BJ (cell line): ENCODE measurements around the gene CACNA2D3. TPM values are rescaled to one million over a fixed set of nuclear protein-coding genes. Genes with fewer than 3 reads are reported as not detected.

ENCODE experiments used
- CTCF ChIA-PET: fragments of 350-600 bp; formaldehyde crosslinking; extraction: SDS; loops from one replicate; lab custom pipeline; 2021; ENCODE audit warnings: antibody characterized with exemption, inconsistent platforms; lab: Yijun Ruan, JAX
- POLR2A ChIA-PET: fragments of 300-600 bp; sonication (Branson Sonifier 250); formaldehyde crosslinking; extraction: SDS; loops from one replicate; lab custom pipeline; 2021; ENCODE audit warnings: antibody characterized with exemption; lab: Charles Lee
- DNase-seq: peaks from one replicate; pipeline ENCODE4 v3.0.0-alpha.2; 2011; ENCODE audit warnings: low read depth
- H3K27me3 ChIP-seq: 2 replicates; pipeline ENCODE4 v1.6.0; 2011; ENCODE audit warnings: low read length; ENCODE audit not compliant: control insufficient read depth, insufficient read depth
- H3K36me3 ChIP-seq: 2 replicates; pipeline ENCODE4 v1.5.1; 2011; ENCODE audit warnings: low read length; ENCODE audit not compliant: control insufficient read depth, insufficient read depth
- H3K4me3 ChIP-seq: 2 replicates; pipeline ENCODE4 v1.5.1; 2011; ENCODE audit warnings: low read depth, mild to moderate bottlenecking, control low read depth, low read length
- CTCF ChIP-seq: IDR thresholded peaks from 2 replicates; pipeline ENCODE4 v1.5.1; 2011; ENCODE audit warnings: low read depth, mild to moderate bottlenecking, control low read depth, inconsistent platforms, low read length, moderate library complexity; ENCODE audit not compliant: insufficient read depth
- polyA plus RNA-seq: library from polyadenylated mRNA; depleted of rRNA; stranded (reverse); fragments of >200 nt; gene quantifications from 2 replicates; pipeline ENCODE4 v1.2.3, GENCODE V29; 2011

The CACNA2D3 gene
- polyA plus RNA-seq, 1 experiment: 0.56 TPM

GRCh38 chr3:54296531-54296930, 174.2 kb downstream of the CACNA2D3 start:
- POLR2A ChIA-PET: no interaction called here
- Histone ChIP-seq H3K4me3 (no peak overlapping the region), H3K36me3 (no peaks in the 10 kb centered on the region), H3K27me3 (no peaks in the 10 kb centered on the region)
- TF ChIP-seq CTCF: no peak
- DNase-seq: no peak
- CTCF ChIA-PET: no interaction called here

- Histone ChIP-seq H3K27me3 (no peaks in the 10 kb centered on the region), H3K36me3 (no peaks in the 10 kb centered on the region), H3K4me3 (no peak overlapping the region)
- TF ChIP-seq CTCF: no peak
- ChIA-PET POLR2A (no interaction called here), CTCF (no interaction called here)
- no peak for DNase-seq
Measured at GRCh38 chr3:54299169-54299935, 177.0 kb downstream of the CACNA2D3 start.

GRCh38 chr3:54303517-54304375, 181.4 kb downstream of the CACNA2D3 start:
- ChIA-PET POLR2A (no interaction called here), CTCF (no interaction called here)
- no peak for TF ChIP-seq CTCF
- no peaks in the 10 kb centered on the region for H3K36me3 ChIP-seq
- DNase-seq: no peak
- no peaks in the 10 kb centered on the region for H3K27me3 ChIP-seq
- no peak overlapping the region for H3K4me3 ChIP-seq

DNA sequence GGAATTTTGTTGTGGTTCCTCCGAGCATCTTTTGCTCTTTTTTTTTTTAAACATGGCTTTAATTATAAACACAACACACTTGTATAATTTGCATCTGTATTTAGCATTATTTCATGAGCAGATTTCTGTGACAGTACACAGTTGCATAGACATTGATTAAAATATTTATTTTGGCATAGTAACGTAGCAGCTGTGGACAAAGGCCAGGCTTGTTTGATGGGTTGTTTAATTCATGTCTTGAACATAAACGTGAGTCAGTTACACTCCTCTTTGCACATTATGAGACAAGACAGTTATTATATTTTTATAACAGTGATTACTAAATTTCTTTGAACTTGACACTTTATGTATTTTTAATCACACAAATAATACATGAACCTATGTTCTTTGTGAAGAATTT, 182.5 kb downstream of the CACNA2D3 start:
- POLR2A ChIA-PET: no interaction called here
- Histone ChIP-seq H3K27me3 (no peaks in the 10 kb centered on the region), H3K36me3 (no peaks in the 10 kb centered on the region), H3K4me3 (no peak overlapping the region)
- DNase-seq: no peak
- CTCF ChIA-PET: no interaction called here
- no peak for TF ChIP-seq CTCF

DNA sequence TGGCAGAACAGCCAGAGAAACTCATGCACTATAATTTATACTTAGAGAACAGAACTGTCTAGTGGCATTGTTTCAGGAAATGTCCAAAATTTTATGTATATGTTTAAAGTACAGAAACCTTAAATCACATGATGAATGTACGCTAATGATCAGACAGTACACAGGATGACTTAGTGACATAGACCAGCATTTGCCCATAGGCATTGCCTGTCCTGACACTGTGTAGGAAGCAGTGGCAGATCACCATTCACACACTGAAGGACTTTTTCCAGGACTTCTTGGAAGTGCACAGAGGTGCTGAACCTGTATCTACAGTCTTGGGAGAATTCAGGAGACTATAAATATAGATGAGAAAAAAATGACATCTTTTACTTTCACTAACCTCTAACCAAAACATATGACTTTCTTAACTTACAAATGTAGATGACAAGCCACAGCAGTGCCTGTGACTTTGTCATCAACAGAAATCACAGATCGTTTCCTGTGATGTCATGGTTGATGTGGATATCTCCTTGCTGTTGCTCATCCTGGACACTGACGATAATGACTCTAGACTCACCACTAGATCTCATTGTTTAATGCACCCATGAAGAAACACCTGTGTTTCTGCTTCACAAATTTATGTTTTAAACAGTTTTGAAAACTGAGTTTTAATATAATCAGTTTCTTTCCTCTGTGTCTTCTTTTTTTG, 183.2 kb downstream of the CACNA2D3 start:
- DNase-seq: no peak
- POLR2A ChIA-PET: no interaction called here
- Histone ChIP-seq H3K4me3 (no peak overlapping the region), H3K36me3 (no peaks in the 10 kb centered on the region), H3K27me3 (no peaks in the 10 kb centered on the region)
- no peak for TF ChIP-seq CTCF
- CTCF ChIA-PET: no interaction called here
